ENCODE data around the gene EIF1AD.

GRCh38 chr11:65967329-65967934, 34.5 kb downstream of the EIF1AD start:
- no peak for TF ChIP-seq CTCF (conservative IDR thresholded peaks at IDR 0.05; ENCODE audit: low read length)
- no peak for TF ChIP-seq EZH2phosphoT487 (IDR thresholded peaks at IDR 0.05; ENCODE audit: borderline replicate concordance)

Measured in Loucy (cell line).